GM12875 (cell line): ENCODE data around the gene MYH15.

Experiments used
- H3K4me3 ChIP-seq: one replicate; pipeline ENCODE4 v1.5.1; 2011; ENCODE audit warnings: low read depth, low read length, control low read depth
- TF ChIP-seq, protein P1 (sequence below): IDR thresholded peaks from 2 replicates; pipeline ENCODE4 v1.5.1; 2011; ENCODE audit warnings: low read depth, mild to moderate bottlenecking, control low read depth, inconsistent platforms, low read length, moderate library complexity, borderline replicate concordance; ENCODE audit not compliant: insufficient read depth

MYH15 gene

DNA sequence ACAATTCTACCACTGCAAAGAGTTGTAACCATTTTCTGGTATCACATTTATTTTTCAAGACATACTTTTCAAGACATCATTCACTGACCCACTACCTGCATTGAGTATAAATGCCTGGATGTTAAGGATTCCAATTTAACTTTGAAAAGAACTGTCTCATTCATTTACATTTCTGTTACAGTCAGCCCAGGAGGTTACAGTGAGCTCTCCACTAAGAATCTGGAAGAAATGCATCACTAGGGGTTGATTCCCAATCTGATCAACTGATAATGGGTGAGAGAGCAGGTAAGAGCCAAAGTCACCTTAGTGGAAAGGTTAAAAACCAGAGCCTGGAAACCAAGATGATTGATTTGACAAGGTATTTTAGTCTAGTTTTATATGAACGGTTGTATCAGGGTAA lies 133.0 kb downstream of the MYH15 start:
- TF ChIP-seq, protein P1, sequence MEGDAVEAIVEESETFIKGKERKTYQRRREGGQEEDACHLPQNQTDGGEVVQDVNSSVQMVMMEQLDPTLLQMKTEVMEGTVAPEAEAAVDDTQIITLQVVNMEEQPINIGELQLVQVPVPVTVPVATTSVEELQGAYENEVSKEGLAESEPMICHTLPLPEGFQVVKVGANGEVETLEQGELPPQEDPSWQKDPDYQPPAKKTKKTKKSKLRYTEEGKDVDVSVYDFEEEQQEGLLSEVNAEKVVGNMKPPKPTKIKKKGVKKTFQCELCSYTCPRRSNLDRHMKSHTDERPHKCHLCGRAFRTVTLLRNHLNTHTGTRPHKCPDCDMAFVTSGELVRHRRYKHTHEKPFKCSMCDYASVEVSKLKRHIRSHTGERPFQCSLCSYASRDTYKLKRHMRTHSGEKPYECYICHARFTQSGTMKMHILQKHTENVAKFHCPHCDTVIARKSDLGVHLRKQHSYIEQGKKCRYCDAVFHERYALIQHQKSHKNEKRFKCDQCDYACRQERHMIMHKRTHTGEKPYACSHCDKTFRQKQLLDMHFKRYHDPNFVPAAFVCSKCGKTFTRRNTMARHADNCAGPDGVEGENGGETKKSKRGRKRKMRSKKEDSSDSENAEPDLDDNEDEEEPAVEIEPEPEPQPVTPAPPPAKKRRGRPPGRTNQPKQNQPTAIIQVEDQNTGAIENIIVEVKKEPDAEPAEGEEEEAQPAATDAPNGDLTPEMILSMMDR = no peak
- H3K4me3 ChIP-seq = no peak overlapping the region

- TF ChIP-seq, protein P1 = no peak
- no peak overlapping the region for H3K4me3 ChIP-seq
Measured at GRCh38 chr3:108376026-108376425, 134.4 kb downstream of the MYH15 start.

- no peak overlapping the region for H3K4me3 ChIP-seq
- TF ChIP-seq, protein P1 = no peak
Measured at GRCh38 chr3:108359011-108359410, 151.4 kb downstream of the MYH15 start.

GRCh38 chr3:108357042-108357441 lies 153.4 kb downstream of the MYH15 start:
- TF ChIP-seq, protein P1 = no peak
- H3K4me3 ChIP-seq = no peak overlapping the region

DNA sequence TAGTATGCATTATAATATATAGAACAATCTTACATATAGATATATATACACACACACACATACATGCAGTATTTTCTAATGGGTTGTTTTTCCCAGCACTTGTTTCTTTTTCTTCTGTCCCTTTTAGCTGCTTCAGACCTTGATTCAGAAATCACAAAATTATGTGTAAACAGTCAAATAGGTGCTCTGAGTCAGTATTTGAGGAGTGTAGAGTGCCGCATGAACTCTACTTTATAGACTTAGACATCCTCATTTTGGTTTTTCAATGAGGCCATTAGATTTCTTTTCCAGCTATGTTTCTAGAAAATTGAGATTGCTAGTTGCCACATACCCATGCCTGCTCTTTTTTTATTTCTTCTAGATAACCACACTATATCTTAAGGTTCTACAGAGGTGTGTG lies 155.8 kb downstream of the MYH15 start:
- TF ChIP-seq, protein P1 = no peak
- no peak overlapping the region for H3K4me3 ChIP-seq

GRCh38 chr3:108352176-108352575 lies 158.2 kb downstream of the MYH15 start:
- H3K4me3 ChIP-seq = no peak overlapping the region
- TF ChIP-seq, protein P1 = no peak

DNA sequence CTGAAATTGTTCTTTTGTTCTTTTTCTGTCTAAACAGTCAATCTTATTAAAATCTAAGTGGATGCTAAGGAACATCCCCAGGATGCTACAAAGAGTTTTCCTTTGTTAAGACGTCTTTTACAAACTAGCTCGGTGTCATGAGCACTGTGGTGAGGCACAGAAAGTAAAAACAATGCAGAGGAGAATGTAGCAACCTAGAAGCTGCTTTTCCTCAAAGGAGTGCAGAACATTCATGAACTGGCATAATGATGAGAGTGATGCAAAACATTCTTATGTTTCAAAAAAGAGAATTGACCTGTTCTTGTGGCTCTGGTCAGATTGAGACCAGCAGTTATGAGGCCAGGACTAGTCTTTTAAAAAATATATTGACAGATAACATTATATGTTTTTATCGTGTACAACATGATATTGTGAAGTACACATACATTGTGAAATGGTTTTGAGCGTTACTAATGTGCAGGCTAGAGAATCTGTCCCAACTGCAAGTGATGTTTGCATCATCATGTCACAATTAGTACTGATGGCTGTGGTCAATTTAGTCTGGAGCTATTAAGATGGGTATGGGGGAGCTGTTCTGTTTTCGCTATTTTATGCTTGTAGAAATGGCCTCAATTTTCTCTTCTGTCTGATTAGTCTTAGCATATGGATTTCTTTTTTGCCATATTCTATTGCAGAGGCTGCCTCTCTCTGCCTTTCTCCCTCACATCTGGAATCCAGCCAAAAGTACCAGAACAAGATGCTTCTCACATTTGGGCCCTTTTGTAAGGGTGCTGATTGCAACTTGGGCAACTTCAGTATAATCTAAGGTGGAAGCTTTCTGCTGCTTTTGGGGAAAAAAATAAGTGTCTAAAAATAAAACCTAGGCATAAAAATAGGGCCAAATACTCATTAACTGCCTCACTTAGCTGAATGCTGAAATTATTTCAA lies 163.8 kb downstream of the MYH15 start:
- TF ChIP-seq, protein P1 = no peak
- H3K4me3 ChIP-seq = no peak overlapping the region
